NB4 (cell line): ENCODE measurements around the gene ETV5.

ENCODE experiments used
- MYC ChIP-seq: IDR thresholded peaks from 2 replicates; pipeline ENCODE4 v1.6.1; 2011; ENCODE audit warnings: low read depth, low read length
- POLR2A ChIP-seq: IDR thresholded peaks from 2 replicates; pipeline ENCODE4 v1.6.1; 2011; ENCODE audit warnings: mild to moderate bottlenecking; ENCODE audit not compliant: insufficient read length; ENCODE audit errors: extremely low read depth
- TF ChIP-seq, protein P1 (sequence below): IDR thresholded peaks from one replicate; pipeline ENCODE4 v1.5.1; 2012; ENCODE audit warnings: low read depth, low read length
- TF ChIP-seq, protein P2 (sequence below): IDR thresholded peaks from 2 replicates; pipeline ENCODE4 v1.6.1; 2011; ENCODE audit warnings: low read depth, low read length

DNA sequence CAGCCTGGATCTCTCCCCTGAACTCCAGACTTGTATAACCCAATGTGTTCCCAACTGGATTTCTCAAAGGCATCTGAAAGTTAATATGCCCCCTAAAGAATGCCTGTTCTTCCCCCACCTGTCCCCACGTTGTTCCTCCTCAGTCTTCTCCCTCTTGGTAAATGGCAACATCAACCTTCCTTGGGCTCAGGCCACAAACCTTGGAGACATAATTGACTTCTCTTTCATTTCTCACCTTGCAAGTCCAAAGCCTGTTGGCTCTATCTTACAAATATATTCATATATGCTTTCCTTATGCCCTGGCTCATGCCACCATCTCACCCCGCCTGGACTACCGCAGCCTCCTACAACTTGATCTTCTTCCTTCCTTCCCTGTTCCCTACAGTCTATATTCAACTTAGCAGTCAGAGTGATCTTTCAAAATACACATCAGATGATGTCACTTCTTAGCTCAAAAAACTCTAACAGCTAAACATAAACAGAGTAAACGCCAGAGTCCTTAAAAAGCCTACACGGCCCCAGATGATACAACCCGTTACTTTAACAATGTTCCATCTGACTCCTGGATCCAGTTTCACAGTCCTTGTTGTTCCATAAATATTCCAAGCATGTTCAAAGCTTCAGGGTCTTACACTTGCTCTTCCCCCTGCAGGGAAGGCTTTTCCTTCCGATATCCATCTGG is 66.2 kb downstream of the ETV5 start:
- TF ChIP-seq POLR2A: no peak
- TF ChIP-seq, protein P1, sequence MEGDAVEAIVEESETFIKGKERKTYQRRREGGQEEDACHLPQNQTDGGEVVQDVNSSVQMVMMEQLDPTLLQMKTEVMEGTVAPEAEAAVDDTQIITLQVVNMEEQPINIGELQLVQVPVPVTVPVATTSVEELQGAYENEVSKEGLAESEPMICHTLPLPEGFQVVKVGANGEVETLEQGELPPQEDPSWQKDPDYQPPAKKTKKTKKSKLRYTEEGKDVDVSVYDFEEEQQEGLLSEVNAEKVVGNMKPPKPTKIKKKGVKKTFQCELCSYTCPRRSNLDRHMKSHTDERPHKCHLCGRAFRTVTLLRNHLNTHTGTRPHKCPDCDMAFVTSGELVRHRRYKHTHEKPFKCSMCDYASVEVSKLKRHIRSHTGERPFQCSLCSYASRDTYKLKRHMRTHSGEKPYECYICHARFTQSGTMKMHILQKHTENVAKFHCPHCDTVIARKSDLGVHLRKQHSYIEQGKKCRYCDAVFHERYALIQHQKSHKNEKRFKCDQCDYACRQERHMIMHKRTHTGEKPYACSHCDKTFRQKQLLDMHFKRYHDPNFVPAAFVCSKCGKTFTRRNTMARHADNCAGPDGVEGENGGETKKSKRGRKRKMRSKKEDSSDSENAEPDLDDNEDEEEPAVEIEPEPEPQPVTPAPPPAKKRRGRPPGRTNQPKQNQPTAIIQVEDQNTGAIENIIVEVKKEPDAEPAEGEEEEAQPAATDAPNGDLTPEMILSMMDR: no peak
- no peak for TF ChIP-seq MYC
- TF ChIP-seq, protein P2, sequence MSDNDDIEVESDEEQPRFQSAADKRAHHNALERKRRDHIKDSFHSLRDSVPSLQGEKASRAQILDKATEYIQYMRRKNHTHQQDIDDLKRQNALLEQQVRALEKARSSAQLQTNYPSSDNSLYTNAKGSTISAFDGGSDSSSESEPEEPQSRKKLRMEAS: no peak
